Glutamatergic neuron (in vitro differentiated cells): ENCODE results near the gene SMAD5. TPM values are rescaled to one million over a fixed set of nuclear protein-coding genes. Genes with fewer than 3 reads are reported as not detected.

Experiments used
- DNase-seq: peaks from one replicate; pipeline ENCODE4 v3.0.0; 2022
- H3K27ac Mint-ChIP-seq: one replicate; pipeline ENCODE4 v1.8.0; 2020; ENCODE audit warnings: mild to moderate bottlenecking, mixed read lengths, inconsistent platforms; ENCODE audit not compliant: unreplicated experiment
- H3K27me3 Mint-ChIP-seq: one replicate; pipeline ENCODE4 v1.8.0; 2020; ENCODE audit warnings: mild to moderate bottlenecking, moderate library complexity, mixed read lengths, inconsistent platforms; ENCODE audit not compliant: unreplicated experiment
- H3K36me3 Mint-ChIP-seq: one replicate; pipeline ENCODE4 v1.8.0; 2020; ENCODE audit warnings: mild to moderate bottlenecking, mixed read lengths, inconsistent platforms; ENCODE audit not compliant: unreplicated experiment
- H3K4me1 Mint-ChIP-seq: one replicate; pipeline ENCODE4 v1.8.0; 2020; ENCODE audit warnings: mild to moderate bottlenecking, low read depth, mixed read lengths, inconsistent platforms; ENCODE audit not compliant: unreplicated experiment
- H3K4me3 Mint-ChIP-seq: one replicate; pipeline ENCODE4 v1.8.0; 2020; ENCODE audit warnings: mild to moderate bottlenecking, mixed read lengths, inconsistent platforms; ENCODE audit not compliant: unreplicated experiment
- H3K9me3 Mint-ChIP-seq: one replicate; pipeline ENCODE4 v1.8.0; 2020; ENCODE audit warnings: mild to moderate bottlenecking, moderate library complexity, mixed read lengths, inconsistent platforms; ENCODE audit not compliant: unreplicated experiment
- CTCF ChIP-seq: fragments of 200-600 bp; sonication (generic); IDR thresholded peaks from one replicate; pipeline ENCODE4 v1.5.0; 2021; ENCODE audit not compliant: partially characterized antibody, unreplicated experiment
- total RNA-seq: library from RNA; stranded (reverse); fragmentation: NEBNext Ultra II Directional; extraction: Animal tissue kit (Norgen Biotek cat#: 25700); gene quantifications from one replicate; pipeline ENCODE4 v1.2.1, GENCODE V29; 2021; ENCODE audit not compliant: unreplicated experiment

SMAD5 gene
- total RNA-seq, 1 donor from 2014 or later = 36.9 TPM

- Mint-ChIP-seq H3K27me3 (peaks cover 4% of the 10 kb centered on the region), H3K4me3 (no peak overlapping the region), H3K9me3 (peaks cover 2% of the 10 kb centered on the region)
These were observed 17.3 kb upstream of the SMAD5 start for GRCh38 chr5:136115183-136115865.

GRCh38 chr5:136120529-136120928, 12.1 kb upstream of the SMAD5 start:
- H3K36me3 Mint-ChIP-seq = no peaks in the 10 kb centered on the region
- peaks cover 2% of the 10 kb centered on the region for H3K4me1 Mint-ChIP-seq
- no peak overlapping the region for H3K4me3 Mint-ChIP-seq
- no peak for DNase-seq
- no peak for TF ChIP-seq CTCF
- H3K9me3 Mint-ChIP-seq = peaks cover 5% of the 10 kb centered on the region
- no peak overlapping the region for H3K27ac Mint-ChIP-seq
- H3K27me3 Mint-ChIP-seq = peaks cover 4% of the 10 kb centered on the region

More at GRCh38 chr5:136115183-136115865, 17.3 kb upstream of the SMAD5 start:
- no peak for DNase-seq
- Mint-ChIP-seq H3K36me3 (no peaks in the 10 kb centered on the region), H3K27ac (no peak overlapping the region), H3K4me1 (no peaks in the 10 kb centered on the region)
- TF ChIP-seq CTCF = no peak

GRCh38 chr5:136123236-136123768, 9.3 kb upstream of the SMAD5 start:
- Mint-ChIP-seq H3K27me3 (peaks cover 2% of the 10 kb centered on the region), H3K4me1 (peaks cover 3% of the 10 kb centered on the region), H3K4me3 (no peak overlapping the region), H3K27ac (no peak overlapping the region), H3K36me3 (no peaks in the 10 kb centered on the region), H3K9me3 (peaks cover 3% of the 10 kb centered on the region)
- no peak for TF ChIP-seq CTCF
- DNase-seq = no peak

- TF ChIP-seq CTCF = no peak
- H3K27ac Mint-ChIP-seq = no peak overlapping the region
- no peaks in the 10 kb centered on the region for H3K36me3 Mint-ChIP-seq
- peaks cover 6% of the 10 kb centered on the region for H3K9me3 Mint-ChIP-seq
- no peak for DNase-seq
- H3K4me3 Mint-ChIP-seq = peak overlapping the region; percentile 44
- peaks cover 4% of the 10 kb centered on the region for H3K27me3 Mint-ChIP-seq
- H3K4me1 Mint-ChIP-seq = peaks cover 20% of the 10 kb centered on the region
These were observed 5.1 kb upstream of the SMAD5 start for GRCh38 chr5:136127560-136127959.

- H3K27ac Mint-ChIP-seq = peak overlapping the region; percentile 29
- H3K4me3 Mint-ChIP-seq = peak overlapping the region; percentile 48
- H3K4me1 Mint-ChIP-seq = peaks cover 20% of the 10 kb centered on the region
- no peaks in the 10 kb centered on the region for H3K36me3 Mint-ChIP-seq
- no peak for TF ChIP-seq CTCF
- peaks cover 8% of the 10 kb centered on the region for H3K9me3 Mint-ChIP-seq
- no peak for DNase-seq
- H3K27me3 Mint-ChIP-seq = peaks cover 6% of the 10 kb centered on the region
These were observed 4.2 kb upstream of the SMAD5 start for GRCh38 chr5:136128481-136128880.
